ENCODE data around the gene STKLD1.
"Not testable (repeated sequence)": the region's sequence is repeated elsewhere in the genome, so short reads cannot be mapped to it uniquely, and the experiment has no call there.

The STKLD1 gene

GRCh38 chr9:133375724-133376654 is at the start of gene STKLD1, which contains the start of gene SURF4:
Gene STKLD1 (plus strand): TSS chr9:133376366. CDS start chr9:133376474, 108 bp downstream.
Gene SURF4 (minus strand): TSS chr9:133376060. CDS start chr9:133375969, 91 bp downstream.
- peak; percentile 93 for DNase-seq

DNA sequence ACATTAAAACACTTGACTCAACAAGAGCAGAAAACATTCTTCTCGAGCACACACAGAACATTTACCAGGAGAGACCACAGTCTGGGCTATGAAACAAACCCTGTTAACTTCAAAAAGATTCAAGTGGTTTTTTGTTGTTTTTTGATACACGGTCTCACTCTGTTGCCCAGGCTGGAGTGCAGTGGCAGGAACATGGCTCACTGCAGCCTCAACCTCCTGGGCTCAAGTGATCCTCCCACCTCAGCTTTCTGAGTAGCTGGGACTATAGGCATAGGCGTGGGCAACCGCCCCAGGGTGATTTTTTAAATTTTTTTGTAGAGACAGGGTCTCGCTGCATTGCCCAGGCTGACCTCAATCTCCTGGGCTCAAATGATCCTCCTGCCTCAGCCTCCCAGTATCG is 49.1 kb upstream of the STKLD1 start:
- not testable (repeated sequence) for DNase-seq

GRCh38 chr9:133327834-133328484 is 48.2 kb upstream of the STKLD1 start:
- DNase-seq, result no peak

GRCh38 chr9:133329306-133330156 is 46.6 kb upstream of the STKLD1 start:
- DNase-seq, result not testable (repeated sequence)

DNA sequence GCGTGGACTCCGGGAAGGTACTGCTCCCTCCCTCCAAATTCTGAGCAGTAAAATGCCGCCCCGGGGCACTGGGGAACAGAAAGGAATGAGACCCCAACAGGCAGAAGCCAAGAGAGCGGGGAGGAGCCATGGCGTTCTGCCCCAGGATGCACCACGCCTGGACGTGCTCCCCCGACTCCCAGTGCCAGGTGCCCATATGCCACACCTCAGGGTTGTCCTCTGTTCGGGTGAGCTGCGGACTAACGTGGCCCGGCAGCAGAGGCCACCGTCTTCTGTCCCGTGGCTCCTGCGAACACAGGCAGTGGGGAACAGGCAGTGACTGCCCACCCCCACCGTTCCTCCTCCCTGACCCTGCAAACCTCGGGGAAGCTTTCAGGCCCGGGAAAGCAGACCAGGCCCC is 44.9 kb upstream of the STKLD1 start:
- DNase-seq, result no peak

DNA sequence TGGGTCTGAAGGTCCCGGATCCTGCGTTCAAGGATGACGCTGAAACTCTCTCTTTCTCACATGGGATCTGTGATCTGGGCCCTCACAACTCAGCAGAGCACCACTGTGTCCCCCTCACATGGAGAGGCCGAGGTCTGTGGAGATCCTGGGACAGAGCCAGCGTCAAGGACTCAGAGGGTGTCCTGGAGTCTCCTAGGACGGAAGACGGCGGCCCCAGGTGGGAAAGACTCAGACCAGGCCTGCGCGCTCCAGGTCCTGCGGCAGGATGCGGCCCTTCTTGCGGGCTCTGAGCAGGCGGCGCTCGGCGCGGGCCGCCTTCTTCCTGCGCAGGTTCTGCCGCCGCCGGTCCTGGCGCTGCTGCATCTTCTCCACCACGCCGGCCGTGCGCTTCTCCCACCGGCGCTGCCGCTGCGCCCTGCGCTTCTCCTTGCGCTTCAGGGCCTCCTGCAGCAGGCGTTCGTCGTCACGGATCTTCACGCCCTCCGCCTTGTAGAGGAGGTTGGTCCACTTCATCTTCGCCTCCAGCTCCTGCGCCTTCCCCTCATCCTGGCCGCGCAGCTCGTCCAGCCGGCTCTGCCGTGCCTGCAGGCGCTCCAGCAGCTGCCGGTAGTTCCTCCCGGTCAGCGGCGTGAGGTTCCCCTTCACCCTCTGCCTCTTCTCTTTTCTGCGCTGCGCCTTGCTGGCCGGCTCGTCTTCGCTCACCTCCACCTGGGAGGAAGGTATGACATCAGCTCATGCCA is 44.4 kb upstream of the STKLD1 start:
- no peak for DNase-seq

GRCh38 chr9:133332381-133332730 is 43.8 kb upstream of the STKLD1 start:
- DNase-seq, result no peak

GRCh38 chr9:133333011-133333410 is 43.2 kb upstream of the STKLD1 start:
- DNase-seq, result no peak

- no peak for DNase-seq
These were observed 42.6 kb upstream of the STKLD1 start for GRCh38 chr9:133333566-133333965.

- DNase-seq, result no peak
These were observed 42.0 kb upstream of the STKLD1 start for GRCh38 chr9:133334161-133334560.

DNA sequence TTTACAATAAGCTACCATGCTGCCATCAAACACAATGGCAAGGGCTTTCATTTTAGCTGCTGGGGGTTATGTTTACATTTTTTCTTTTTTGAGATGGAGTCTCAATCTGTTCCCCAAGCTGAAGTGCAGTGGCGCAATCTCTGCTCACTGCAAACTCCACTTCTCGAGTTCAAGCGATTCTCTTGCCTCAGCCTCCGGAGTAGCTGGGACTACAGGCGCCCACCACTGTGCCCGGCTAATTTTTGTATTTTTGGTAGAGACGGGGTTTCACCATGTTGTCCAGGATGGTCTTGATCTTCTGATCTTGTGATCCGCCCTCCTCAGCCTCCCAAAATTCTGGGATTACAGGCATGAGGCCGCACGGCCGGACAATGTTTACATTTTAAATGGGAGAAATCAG is 41.3 kb upstream of the STKLD1 start:
- DNase-seq, result not testable (repeated sequence)

DNA sequence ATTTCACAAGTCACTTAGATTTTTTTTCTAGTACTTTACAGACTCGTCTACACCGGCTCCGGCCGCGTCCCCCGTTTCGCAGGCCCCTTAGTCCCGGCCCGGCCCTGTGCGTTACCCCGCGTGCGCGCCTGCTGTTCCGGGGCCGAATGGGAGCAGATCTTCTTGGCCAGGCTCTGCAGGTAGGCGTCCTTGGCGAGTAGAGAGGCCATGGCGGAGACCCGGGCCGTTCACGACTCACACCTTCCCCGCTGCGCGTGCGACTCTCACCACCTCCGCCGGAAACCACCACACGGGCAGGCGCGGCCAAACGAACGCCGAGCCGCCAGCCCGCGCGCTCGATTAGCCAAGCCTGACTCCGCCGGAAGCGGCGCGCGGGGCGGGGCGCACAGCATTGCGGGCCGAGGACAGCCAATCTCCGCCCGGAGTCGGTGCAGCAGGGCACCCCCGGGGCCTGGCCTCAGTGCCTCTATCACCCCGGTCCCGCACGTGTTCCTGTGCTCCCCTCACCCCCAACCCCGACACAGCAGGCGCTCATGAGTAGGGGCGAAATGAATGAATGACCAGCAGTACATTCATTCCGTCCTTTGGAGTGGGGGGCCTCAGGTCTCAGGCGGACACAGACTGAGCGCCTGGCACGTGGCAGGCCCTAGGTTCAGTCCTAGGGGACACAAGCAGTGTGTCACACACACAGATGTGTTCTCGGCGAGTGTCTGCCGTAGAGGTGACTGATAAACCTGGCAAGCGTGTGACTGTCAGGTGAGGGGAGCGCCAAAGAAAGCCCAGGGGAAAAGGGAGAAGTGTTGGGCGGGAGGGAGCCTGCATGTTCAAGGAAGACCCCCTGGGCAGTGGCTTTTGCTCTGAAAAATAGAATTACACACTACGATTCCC is 40.0 kb upstream of the STKLD1 start, which contains the start of gene SURF6:
Gene SURF6, minus strand, starts transcription at position 265 of the 888 bp plus-strand sequence. Its CDS starts 56 bp downstream, at position 209.
- DNase-seq, result peak; percentile 91

DNA sequence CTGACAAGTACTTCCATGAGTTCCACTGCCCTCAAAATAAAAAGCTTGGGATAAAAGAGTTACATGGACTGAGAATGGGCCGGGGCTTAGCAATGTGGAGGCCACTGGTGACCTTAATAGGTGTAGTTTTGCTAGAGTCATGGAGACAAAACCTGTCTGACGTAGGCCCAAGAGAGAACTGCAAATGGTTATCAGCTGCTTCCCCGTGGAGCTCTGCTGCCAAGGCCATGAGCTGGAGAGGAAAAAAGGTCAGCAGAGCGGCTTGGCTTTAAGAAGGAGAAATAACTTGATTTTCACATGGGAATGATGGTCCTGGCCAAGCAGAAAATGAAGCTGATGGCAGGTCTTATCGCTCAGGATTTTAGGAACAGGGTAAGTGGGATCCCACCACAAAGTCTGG is 36.5 kb upstream of the STKLD1 start:
- DNase-seq, result no peak

DNA sequence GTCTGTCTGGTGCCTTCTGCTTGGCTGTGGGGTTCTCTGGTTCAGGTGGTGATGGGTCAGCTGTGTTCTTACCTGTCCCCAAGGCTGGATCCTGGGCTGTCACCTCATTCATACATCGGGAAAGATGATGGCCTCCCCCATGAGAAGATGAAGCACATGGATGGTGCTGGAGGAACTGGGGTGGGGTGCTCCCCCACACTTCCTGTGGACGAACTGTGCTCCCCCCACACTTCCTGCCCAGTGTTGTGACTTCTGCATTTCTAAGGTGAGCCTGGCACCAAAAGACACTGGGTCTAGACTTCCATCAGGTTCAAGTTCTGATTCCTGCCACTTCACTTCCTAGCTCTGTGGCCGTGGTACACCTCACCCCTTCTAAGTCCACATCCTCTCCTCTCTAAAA is 35.9 kb upstream of the STKLD1 start:
- DNase-seq, result no peak

DNA sequence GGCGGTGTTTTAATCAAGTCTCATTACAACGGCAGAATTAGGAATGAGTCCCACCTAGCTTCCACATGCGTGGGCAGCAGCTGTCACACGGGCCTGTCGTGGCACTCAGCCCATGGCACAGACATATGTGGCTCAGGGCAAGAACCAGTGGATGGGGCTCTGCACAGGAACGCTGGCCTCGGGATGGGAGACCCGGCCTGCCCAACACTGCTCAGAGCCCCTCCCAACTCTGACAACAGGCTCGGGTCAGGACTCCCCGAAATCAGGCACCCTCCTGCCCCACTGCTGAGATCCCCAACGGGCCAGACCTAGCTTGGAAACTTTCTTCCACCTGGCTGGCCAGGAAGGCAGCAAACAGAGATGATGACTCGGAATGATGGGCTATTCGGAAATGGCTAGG is 35.2 kb upstream of the STKLD1 start:
- no peak for DNase-seq

DNA sequence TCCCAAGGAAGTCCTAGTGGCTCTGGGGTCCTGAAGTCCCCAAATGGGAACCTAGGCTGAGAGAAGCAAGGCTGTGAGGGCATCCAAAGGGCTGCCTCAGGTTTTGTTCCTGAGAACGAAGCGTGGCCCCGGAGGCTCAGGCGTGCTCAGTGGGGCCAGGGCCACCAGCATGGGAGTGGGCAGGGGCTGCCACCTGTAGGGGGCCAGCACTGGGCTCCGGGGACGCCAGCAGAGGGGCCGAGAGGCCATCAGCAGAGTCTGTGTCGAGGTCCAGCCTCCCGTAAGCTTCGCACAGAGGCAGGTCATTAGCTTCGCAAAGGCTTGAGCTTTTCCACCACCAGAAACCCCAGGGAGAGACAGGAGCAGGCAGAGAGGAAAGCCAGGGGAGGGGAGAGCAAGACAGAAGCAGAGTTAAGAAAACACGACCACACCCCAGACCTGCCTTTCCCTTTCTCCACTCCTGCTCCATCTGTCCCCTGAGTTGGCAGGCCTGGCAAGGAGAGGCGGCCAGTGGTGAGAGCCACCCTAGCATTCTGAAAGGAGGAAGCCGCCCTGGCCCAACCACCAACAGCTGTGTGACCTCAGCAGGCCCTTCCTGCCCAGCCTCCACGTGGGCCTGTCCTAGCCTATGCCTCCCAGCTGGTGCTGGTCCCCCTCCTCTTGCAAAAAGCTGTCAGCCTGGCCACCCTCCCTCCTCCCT is 34.6 kb upstream of the STKLD1 start:
- DNase-seq, result no peak

- DNase-seq, result no peak
These were observed 34.1 kb upstream of the STKLD1 start for GRCh38 chr9:133342069-133342406.

DNA sequence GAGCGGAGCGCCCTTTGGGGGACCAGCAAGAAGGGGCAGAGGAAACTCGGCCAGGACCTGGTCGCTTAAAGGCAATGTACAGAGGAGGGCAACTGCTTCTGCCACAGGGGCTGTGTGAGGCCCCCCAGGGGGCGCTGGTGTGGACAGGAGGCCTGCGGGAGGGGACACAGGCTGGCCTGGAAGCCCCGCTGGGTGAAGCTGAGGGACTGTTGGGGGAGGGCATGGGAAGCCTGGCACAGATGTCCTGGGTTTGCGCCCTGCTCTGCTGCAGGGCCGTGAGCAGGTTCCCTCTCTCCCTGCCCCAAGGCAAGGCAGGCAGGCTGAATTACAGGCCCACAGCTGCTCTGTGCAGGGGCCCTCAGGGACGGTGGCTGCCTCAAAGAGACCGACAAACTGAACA is 33.6 kb upstream of the STKLD1 start:
- DNase-seq, result no peak

DNA sequence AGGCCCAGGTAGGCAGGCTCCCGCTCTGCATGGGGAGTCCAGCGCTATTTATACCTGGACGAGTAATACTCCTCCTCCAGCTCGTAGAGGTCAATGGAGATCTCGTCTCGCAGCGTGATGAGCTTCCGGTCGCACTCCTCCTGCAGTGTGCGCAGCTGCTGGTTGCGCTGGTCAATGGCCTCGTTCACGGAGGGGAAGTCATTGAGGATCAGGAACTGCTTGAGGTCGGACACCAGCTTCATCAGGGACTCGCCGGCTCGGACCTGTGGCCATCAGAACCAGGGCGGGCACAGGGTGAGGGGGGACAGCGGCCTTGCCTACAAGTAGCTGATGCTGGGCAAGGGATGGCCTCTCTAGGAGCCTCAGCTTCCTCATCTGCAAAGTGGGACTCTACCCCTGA is 32.1 kb upstream of the STKLD1 start:
- DNase-seq, result no peak

DNA sequence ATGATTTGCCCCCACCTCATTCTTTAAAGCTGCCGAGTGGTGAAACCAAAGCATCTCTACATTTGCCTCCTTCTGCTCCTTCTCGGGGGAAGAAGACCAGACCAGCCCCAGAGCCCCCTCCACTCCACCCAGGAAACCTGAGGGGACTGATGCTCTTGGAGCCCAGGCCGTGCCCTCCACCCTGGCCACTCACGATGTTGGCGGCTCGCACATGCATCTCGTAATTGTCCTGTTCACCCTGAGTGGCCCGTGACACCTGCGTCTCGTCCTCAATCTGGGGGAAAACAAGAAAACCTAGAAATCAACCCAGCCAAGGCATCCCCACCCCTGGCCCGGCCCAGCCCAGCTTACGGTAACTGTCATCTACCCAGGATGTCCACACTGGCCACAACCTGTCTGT is 31.2 kb upstream of the STKLD1 start:
- no peak for DNase-seq

DNA sequence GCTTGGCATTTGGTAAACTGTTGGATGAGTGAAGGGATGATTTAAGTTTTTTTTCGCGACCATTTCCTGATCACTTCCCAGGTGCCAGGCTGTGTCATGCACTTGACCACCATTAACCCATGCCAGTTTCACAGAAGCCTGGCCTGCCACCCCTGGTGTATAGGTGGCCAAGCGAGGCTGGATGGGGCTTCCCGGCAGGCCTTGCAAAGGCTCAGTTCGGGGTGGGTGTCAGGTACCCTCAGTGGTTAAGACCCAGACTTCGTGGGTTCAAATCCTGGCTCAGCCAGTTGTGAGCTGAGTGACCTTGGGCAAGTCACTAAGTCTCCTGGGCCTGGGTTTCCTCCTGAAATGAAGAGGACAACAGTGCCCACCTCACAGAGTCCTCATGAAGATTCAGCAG is 30.6 kb upstream of the STKLD1 start:
- DNase-seq, result no peak
